ENCODE measurements around the gene ZNF346. TPM values are rescaled to one million over a fixed set of nuclear protein-coding genes. Genes with fewer than 3 reads are reported as not detected.

The ZNF346 gene
- total RNA-seq, 1 donor from 2014 or later = 7.1 TPM

- DNase-seq (ENCODE audit: low read depth) = peak; percentile 69
- peak within 1 kb of the TSS; percentile 72 for H3K4me3 ChIP-seq (ENCODE audit: low read depth, low read length)
- TF ChIP-seq CTCF (IDR thresholded peaks at IDR 0.05; ENCODE audit: insufficient read depth, low read length, severe bottlenecking) = no peak
- FAIRE-seq = no peak
- H3K27me3 ChIP-seq (ENCODE audit: control insufficient read depth, insufficient read depth, low read length) = no peaks in the 10 kb centered on the region
- H3K36me3 ChIP-seq (ENCODE audit: control insufficient read depth, insufficient read depth, low read length) = no peaks in the 10 kb centered on the region
These were observed 16.1 kb upstream of the ZNF346 start, which contains the start of gene UIMC1 for GRCh38 chr5:177006265-177006972. UIMC1 (minus strand) TSS chr5:177006779; CDS start chr5:176982615, 24,164 bp downstream.

DNA sequence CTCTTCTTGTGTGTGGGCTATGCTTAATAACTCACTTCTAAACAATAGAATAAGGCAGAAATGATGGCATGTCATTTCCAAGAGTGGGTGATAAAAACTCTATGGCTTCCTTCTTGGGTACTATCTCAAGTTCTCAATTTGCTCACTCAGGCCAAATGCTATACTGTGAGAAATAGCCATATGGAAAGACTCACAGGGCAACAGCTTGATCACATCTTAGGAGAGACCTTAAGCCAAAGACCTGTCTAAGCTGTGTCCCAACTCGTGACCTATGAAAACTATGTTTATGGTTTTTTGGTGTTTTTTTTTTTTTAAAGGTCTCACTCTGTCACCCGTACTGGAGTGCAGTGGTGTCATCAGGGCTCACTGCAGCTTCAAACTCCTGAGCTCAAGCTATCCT, 13.8 kb upstream of the ZNF346 start:
- TF ChIP-seq CTCF (IDR thresholded peaks at IDR 0.05; ENCODE audit: insufficient read depth, low read length, severe bottlenecking) = no peak

DNA sequence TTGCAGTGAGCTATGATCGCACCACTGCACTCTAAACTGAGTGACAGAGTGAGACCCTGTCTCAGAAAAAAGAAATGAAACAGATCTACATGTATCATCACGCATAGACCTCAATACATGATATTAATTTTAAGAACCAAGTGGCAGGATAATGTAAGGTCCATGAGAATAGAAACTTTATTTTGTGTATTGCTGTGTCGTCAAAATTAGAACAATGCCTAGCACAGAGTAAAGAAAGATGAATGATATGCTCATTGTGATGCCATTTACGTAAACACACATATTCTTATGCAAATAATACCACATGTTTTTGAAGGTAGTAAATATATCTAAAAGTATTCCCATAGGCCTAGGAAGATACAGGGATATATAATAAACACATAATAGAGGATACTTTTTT, 12.3 kb upstream of the ZNF346 start:
- Histone ChIP-seq H3K4me3 (ENCODE audit: low read depth, low read length) (no peak overlapping the region), H3K36me3 (ENCODE audit: control insufficient read depth, insufficient read depth, low read length) (no peaks in the 10 kb centered on the region), H3K27me3 (ENCODE audit: control insufficient read depth, insufficient read depth, low read length) (no peaks in the 10 kb centered on the region)
- DNase-seq (ENCODE audit: low read depth) (no peak), FAIRE-seq (no peak)
- no peak for TF ChIP-seq CTCF (IDR thresholded peaks at IDR 0.05; ENCODE audit: insufficient read depth, low read length, severe bottlenecking)

More for the DNA sequence above, 13.8 kb upstream of the ZNF346 start:
- DNase-seq (ENCODE audit: low read depth) (no peak), FAIRE-seq (no peak)
- Histone ChIP-seq H3K36me3 (ENCODE audit: control insufficient read depth, insufficient read depth, low read length) (no peaks in the 10 kb centered on the region), H3K4me3 (ENCODE audit: low read depth, low read length) (no peak overlapping the region), H3K27me3 (ENCODE audit: control insufficient read depth, insufficient read depth, low read length) (no peaks in the 10 kb centered on the region)

DNA sequence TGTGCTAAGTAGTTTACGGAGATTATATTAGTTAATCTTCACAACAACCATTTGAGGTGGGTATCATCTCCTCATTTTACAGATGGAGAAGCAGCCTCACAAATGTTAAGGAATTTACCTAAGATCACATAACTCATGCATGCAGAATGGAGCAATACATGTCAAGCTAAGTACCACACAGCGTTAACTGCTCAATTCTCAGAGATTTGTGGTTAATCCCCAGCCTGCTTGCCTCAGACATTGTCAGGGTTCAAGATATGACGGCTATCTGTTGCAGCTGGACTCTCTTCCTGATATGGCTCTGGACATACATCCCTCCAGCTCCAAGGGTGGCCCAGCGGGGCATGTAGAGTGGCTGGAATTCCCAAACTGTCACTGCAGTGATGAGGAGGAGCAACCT, 7.3 kb upstream of the ZNF346 start:
- FAIRE-seq (no peak), DNase-seq (ENCODE audit: low read depth) (no peak)
- no peaks in the 10 kb centered on the region for H3K36me3 ChIP-seq (ENCODE audit: control insufficient read depth, insufficient read depth, low read length)
- H3K4me3 ChIP-seq (ENCODE audit: low read depth, low read length) = no peak overlapping the region
- H3K27me3 ChIP-seq (ENCODE audit: control insufficient read depth, insufficient read depth, low read length) = no peaks in the 10 kb centered on the region
- TF ChIP-seq CTCF (IDR thresholded peaks at IDR 0.05; ENCODE audit: insufficient read depth, low read length, severe bottlenecking) = no peak

- no peaks in the 10 kb centered on the region for H3K36me3 ChIP-seq (ENCODE audit: control insufficient read depth, insufficient read depth, low read length)
- H3K27me3 ChIP-seq (ENCODE audit: control insufficient read depth, insufficient read depth, low read length) = no peaks in the 10 kb centered on the region
- DNase-seq (ENCODE audit: low read depth) (no peak), FAIRE-seq (no peak)
- no peak overlapping the region for H3K4me3 ChIP-seq (ENCODE audit: low read depth, low read length)
- no peak for TF ChIP-seq CTCF (IDR thresholded peaks at IDR 0.05; ENCODE audit: insufficient read depth, low read length, severe bottlenecking)
These were observed 4.2 kb upstream of the ZNF346 start for GRCh38 chr5:177018341-177018740.

- H3K4me3 ChIP-seq (ENCODE audit: low read depth, low read length) = no peak overlapping the region
- H3K36me3 ChIP-seq (ENCODE audit: control insufficient read depth, insufficient read depth, low read length) = no peaks in the 10 kb centered on the region
- no peaks in the 10 kb centered on the region for H3K27me3 ChIP-seq (ENCODE audit: control insufficient read depth, insufficient read depth, low read length)
- no peak for TF ChIP-seq CTCF (IDR thresholded peaks at IDR 0.05; ENCODE audit: insufficient read depth, low read length, severe bottlenecking)
- DNase-seq (ENCODE audit: low read depth) = no peak
- FAIRE-seq = no peak
These were observed 2.5 kb upstream of the ZNF346 start for GRCh38 chr5:177020033-177020432.
